ENCODE measurements around the gene NUDT3.

Gene NUDT3

DNA sequence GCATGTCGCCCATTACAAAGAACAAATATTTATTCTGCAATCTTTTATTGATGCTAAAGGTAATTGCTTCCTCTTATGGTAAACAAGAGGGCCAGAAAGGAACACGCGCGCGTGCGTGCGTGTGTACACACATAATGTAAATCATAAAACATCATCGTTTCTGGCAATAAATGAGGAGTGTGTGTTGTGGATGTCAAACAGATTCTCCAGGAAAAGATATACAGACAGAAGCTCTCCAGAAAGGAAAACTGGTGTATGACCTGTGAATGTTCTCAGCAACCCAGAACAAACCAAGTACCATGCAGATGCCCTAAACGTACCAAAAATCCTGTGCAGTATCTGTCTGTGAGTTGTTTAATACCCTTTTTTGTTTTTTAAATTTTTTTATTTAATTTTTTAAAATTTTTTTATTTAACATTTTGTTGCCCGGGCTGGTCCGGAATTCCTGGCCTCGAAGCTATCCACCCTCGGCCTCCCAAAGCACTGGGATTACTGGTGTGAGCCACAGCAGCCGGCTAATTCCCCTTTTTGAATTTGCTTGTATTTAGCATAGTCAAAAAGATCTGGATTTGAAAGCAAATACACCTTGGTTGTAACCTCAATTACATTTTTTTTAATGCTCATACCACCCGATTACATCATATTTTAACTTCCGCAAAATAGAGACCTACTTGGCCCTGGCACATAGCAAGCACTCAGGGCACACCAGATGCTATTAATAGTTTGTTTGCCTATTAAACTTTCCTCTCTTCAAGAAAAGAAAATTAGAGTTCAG is 909 bp upstream of the NUDT3 start:
- TF ChIP-seq, protein P1, sequence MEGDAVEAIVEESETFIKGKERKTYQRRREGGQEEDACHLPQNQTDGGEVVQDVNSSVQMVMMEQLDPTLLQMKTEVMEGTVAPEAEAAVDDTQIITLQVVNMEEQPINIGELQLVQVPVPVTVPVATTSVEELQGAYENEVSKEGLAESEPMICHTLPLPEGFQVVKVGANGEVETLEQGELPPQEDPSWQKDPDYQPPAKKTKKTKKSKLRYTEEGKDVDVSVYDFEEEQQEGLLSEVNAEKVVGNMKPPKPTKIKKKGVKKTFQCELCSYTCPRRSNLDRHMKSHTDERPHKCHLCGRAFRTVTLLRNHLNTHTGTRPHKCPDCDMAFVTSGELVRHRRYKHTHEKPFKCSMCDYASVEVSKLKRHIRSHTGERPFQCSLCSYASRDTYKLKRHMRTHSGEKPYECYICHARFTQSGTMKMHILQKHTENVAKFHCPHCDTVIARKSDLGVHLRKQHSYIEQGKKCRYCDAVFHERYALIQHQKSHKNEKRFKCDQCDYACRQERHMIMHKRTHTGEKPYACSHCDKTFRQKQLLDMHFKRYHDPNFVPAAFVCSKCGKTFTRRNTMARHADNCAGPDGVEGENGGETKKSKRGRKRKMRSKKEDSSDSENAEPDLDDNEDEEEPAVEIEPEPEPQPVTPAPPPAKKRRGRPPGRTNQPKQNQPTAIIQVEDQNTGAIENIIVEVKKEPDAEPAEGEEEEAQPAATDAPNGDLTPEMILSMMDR (IDR thresholded peaks at IDR 0.05; ENCODE audit: insufficient read depth, low read depth, low read length, missing control alignments): no peak
- no peak for DNase-seq (ENCODE audit: low read depth)
- H3K4me3 ChIP-seq (ENCODE audit: low read length): peak overlapping the region; percentile 65

DNA sequence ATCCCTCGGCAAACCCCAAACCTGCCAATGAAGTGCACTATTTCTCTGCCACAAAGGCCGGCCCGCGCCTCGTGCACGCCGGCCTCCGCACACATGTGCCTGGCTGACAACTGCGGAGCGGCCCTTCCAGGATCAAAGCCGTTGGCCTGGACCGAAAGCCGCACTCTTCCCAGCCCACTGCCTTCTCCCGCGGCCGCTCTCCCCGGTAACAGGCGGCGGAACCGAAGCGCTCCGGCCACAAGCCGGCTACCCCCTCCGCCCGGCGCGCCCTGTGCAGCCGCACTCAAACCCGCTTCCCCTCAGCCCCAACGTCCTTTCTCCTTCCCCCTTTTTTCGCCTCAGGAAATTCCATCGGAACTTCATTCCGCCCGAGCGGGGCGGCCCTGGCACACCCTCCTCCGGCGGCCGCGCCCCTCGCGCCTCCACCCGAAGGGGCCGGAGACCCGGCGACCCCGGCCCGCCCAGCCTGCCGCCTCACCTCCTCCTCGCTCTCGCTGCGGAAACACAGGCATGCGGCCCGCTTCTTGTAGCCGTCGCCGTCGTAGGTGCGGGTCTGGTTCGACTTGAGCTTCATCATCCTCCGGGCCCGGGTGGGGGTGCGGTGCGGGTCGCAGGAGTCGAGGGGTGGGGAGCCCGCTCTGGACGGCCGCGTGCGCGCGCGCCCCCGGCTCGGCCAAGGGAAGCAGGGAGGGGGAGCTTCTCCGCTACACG is 528 bp downstream of the NUDT3 start:
- TF ChIP-seq, protein P1 (IDR thresholded peaks at IDR 0.05; ENCODE audit: insufficient read depth, low read depth, low read length, missing control alignments): no peak
- DNase-seq (ENCODE audit: low read depth): peak; percentile 66
- H3K4me3 ChIP-seq (ENCODE audit: low read length): peak overlapping the region; percentile 65

DNA sequence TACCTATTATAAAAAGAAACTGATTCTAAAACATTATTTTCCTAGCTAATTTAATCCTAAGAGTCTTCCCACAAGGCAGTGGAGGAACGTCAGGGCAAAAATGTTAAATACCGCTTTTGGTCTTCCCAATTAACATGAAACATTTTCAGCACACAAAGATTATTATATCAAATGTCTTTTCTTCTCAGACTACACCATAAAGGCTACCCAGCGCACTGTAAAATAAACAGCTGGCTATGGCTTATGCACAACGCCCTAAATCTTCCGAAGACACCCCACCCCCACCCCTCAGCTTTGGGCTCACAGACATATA is 1.0 kb downstream of the NUDT3 start:
- TF ChIP-seq, protein P1 (IDR thresholded peaks at IDR 0.05; ENCODE audit: insufficient read depth, low read depth, low read length, missing control alignments): no peak
- H3K4me3 ChIP-seq (ENCODE audit: low read length): peak overlapping the region; percentile 65
- no peak for DNase-seq (ENCODE audit: low read depth)

DNA sequence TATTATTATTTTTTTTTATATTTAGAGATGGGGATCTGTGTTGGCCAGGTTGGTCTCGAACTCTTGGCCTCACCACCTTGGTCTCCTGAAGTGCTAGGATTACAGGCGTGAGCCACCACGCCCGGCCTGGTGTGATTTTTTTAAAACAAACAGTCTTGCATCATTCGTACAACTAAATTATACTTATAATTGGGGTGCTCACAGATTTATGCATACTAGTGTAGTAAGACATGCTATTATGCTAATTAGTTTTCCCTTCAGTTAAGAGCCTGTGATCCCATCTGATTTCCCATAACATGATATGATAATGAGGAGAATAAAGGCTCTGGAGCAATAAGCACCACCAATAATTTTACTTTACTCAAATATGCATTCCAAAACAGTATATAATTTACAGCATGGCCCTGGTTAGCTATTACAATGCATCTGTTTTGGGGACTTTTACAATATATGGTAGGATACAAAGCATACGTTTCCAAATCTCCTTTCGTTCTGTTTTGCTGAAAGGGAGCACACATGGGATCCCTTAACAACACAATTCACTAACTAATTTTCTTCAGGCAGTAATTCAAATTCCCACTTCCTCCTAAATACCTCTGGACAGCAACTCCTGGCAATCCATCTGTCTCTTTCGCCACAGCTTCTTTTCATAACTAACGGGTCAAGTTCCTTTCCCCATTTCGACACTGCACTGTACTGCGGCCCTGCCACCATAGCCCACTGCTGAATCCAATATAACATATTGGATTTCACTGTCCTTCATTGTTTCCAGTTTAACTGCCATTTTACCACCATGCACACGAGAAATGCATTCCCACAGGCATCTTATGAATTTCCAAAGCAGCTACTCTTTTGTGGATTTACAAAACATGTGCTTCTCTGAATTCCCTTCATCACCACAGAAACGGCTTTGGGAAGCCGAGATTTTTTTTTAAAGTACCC is 1.7 kb downstream of the NUDT3 start:
- H3K4me3 ChIP-seq (ENCODE audit: low read length): peak overlapping the region; percentile 65
- TF ChIP-seq, protein P1 (IDR thresholded peaks at IDR 0.05; ENCODE audit: insufficient read depth, low read depth, low read length, missing control alignments): no peak
- peak; percentile 48 for DNase-seq (ENCODE audit: low read depth)

DNA sequence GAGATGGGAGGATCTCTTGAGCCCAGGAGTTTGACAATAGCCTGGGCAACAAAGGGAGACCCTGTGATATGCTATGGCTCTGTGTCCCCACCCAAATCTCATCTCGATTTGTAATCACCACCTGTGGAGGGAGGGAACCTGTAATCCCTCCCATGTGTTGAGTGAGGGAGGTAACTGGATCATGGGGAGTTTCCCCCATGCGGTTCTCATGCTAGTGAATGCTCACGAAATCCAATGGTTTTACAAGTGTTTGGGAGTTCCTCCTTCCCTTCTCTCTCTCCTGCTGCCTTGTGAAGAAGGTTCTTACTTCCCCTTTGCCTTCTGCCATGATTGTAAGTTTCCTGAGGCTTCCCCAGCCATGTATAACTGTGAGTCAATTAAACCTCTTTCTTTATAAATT is 3.4 kb downstream of the NUDT3 start:
- no peak for DNase-seq (ENCODE audit: low read depth)
- H3K4me3 ChIP-seq (ENCODE audit: low read length): no peak overlapping the region
- TF ChIP-seq, protein P1 (IDR thresholded peaks at IDR 0.05; ENCODE audit: insufficient read depth, low read depth, low read length, missing control alignments): no peak

DNA sequence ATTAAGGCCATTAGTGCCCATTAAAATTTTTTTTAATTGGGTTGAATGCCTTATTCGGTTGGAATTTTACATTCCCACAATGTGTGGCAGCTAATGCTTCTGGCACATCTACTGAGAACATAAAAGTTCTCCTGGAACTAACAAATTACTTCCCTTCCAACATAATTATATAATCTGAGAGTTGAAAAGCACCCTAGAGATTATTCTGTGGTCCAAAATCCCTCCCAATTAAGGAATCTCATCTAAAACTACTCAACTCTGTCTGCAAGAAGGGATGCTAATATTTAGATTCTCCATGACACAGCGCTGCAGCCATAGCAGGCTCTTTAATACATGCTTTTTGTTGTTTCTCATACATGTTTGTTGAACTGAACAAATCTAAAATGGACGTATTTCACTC is 4.0 kb downstream of the NUDT3 start:
- TF ChIP-seq, protein P1 (IDR thresholded peaks at IDR 0.05; ENCODE audit: insufficient read depth, low read depth, low read length, missing control alignments): no peak
- no peak for DNase-seq (ENCODE audit: low read depth)
- H3K4me3 ChIP-seq (ENCODE audit: low read length): no peak overlapping the region
